Natural killer cell treated with Interleukin-12 subunit alpha and Interleukin-12 subunit beta and Interleukin-15 and Interleukin-18, amount 100 ng/mL, for 72 hours (primary cell): ENCODE data around the gene SIK1. TPM values are rescaled to one million over a fixed set of nuclear protein-coding genes. Genes with fewer than 3 reads are reported as not detected.
"Not testable (repeated sequence)": the region's sequence is repeated elsewhere in the genome, so short reads cannot be mapped to it uniquely, and the experiment has no call there.

Source experiments
- ATAC-seq, 2 donors: fragments of 150-1000 bp; cut with Tn5 transposase in 1 of 2; sonication (Bioruptor Pico), chemical (Tn5 transposase) in 1 of 2; 2 replicates each; pipeline ENCODE4 v1.10.0; 2021
- DNase-seq: peaks from one replicate; pipeline ENCODE4 v3.0.0; 2022; ENCODE audit warnings: low spot score
- H3K27ac Mint-ChIP-seq, 2 donors: 1 replicate in 1 of 2; 2 replicates in 1 of 2; pipeline ENCODE4 v1.8.0; 2022; ENCODE audit warnings: mixed read lengths in 2 of 2, mild to moderate bottlenecking in 1 of 2, moderate library complexity in 1 of 2
- H3K27me3 Mint-ChIP-seq, 2 donors: 1 replicate in 1 of 2; 2 replicates in 1 of 2; pipeline ENCODE4 v1.8.0; 2022; ENCODE audit warnings: mixed read lengths in 2 of 2
- H3K36me3 Mint-ChIP-seq: one replicate; pipeline ENCODE4 v1.8.0; 2022; ENCODE audit warnings: mixed read lengths
- H3K4me1 Mint-ChIP-seq, 2 donors: 1 replicate in 1 of 2; 2 replicates in 1 of 2; pipeline ENCODE4 v1.8.0; 2022; ENCODE audit warnings: low read depth in 2 of 2, mixed read lengths in 2 of 2, mild to moderate bottlenecking in 1 of 2
- H3K4me3 Mint-ChIP-seq: one replicate; pipeline ENCODE4 v1.8.0; 2022; ENCODE audit warnings: mixed read lengths
- H3K9me3 Mint-ChIP-seq: 2 replicates; pipeline ENCODE4 v1.8.0; 2022; ENCODE audit warnings: mixed read lengths
- total RNA-seq, 2 donors: library from RNA; stranded (reverse); gene quantifications; one replicate each; pipeline ENCODE4 v1.2.3, GENCODE V29; 2022

The SIK1 gene
- total RNA-seq, 2 donors from 2014 or later, result 2.6 to 16.0 TPM

DNA sequence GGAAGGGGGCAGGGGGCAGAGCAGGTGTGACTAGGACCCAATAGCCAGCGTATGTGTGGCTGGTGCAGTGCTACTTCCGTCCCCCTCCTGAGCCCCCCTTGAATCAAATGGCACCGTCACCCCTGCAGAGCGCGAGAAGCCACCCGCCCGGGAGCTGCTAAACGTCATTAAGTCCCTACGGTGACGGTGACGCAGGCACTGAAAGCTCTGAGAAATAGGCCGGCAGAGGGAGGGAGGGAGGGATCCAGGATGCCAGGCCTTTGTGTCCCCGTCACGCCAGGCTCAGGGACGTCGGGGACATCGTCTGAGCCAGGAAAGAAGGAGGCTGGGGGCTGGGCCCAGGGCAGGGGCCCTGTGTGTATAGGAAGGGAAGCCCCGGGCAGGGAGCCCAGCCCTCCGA is 43.6 kb downstream of the SIK1 start:
- H3K27me3 Mint-ChIP-seq, DNase-seq, H3K4me3 Mint-ChIP-seq, H3K27ac Mint-ChIP-seq, H3K4me1 Mint-ChIP-seq, H3K9me3 Mint-ChIP-seq, H3K36me3 Mint-ChIP-seq: not testable (repeated sequence)
- peak; percentile 48 to 68 for ATAC-seq

- H3K36me3 Mint-ChIP-seq, H3K9me3 Mint-ChIP-seq, DNase-seq, H3K27me3 Mint-ChIP-seq, H3K27ac Mint-ChIP-seq, H3K4me1 Mint-ChIP-seq, H3K4me3 Mint-ChIP-seq, ATAC-seq: not testable (repeated sequence)
Observed at GRCh38 chr21:43382902-43383301, 44.0 kb downstream of the SIK1 start.

- not testable (repeated sequence) for DNase-seq, H3K4me3 Mint-ChIP-seq, H3K36me3 Mint-ChIP-seq, H3K4me1 Mint-ChIP-seq, H3K27ac Mint-ChIP-seq, H3K27me3 Mint-ChIP-seq, H3K9me3 Mint-ChIP-seq
- peak in 1 of 2 donors; percentile 41 for ATAC-seq
Observed at GRCh38 chr21:43380852-43381533, 45.9 kb downstream of the SIK1 start.

GRCh38 chr21:43380337-43380736 is 46.6 kb downstream of the SIK1 start:
- H3K36me3 Mint-ChIP-seq, H3K4me3 Mint-ChIP-seq, ATAC-seq, DNase-seq, H3K4me1 Mint-ChIP-seq, H3K27me3 Mint-ChIP-seq, H3K9me3 Mint-ChIP-seq, H3K27ac Mint-ChIP-seq: not testable (repeated sequence)

GRCh38 chr21:43379626-43380122 is 47.3 kb downstream of the SIK1 start:
- not testable (repeated sequence) for H3K27ac Mint-ChIP-seq, H3K4me3 Mint-ChIP-seq, H3K9me3 Mint-ChIP-seq, H3K27me3 Mint-ChIP-seq, H3K36me3 Mint-ChIP-seq, H3K4me1 Mint-ChIP-seq, ATAC-seq, DNase-seq

GRCh38 chr21:43376478-43376882 is 50.5 kb downstream of the SIK1 start:
- Mint-ChIP-seq H3K27ac (no peak overlapping the region), H3K9me3 (no peaks in the 10 kb centered on the region), H3K4me3 (no peak overlapping the region), H3K36me3 (no peaks in the 10 kb centered on the region), H3K27me3 (no peaks in the 10 kb centered on the region), H3K4me1 (no peaks in the 10 kb centered on the region)
- ATAC-seq, result peak in 1 of 2 donors; percentile 21
- peak; percentile 12 for DNase-seq

DNA sequence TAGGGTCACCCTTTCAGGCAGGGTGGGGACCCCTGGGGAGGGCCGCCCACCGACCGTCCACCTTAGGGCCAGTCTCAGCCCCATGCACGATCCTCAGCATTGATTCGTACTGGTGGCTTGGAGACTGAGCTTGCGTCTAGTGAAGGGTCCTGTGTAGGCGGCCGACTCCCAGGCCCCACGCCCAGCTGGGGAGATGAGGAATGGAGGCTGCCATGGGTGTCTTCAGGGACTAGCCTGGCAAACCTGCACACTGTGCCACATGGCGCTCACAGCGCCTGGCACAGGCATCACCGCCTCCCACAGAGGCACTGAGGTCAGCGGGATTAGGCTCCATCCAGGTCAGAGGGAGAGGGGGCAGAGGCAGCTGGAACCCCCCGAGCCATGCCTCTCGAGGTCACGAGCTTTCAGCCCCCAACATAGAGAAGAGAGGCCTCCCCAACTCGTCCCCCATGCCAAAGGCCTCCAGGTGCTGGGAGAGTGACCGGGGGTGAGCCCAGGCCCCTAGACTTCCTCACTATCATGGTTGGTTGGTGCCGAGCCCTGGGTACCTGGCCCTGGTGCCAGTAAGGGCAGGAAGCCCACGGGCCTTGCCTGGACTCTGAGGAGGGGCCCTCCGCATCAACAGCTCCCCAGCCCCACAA is 51.0 kb downstream of the SIK1 start:
- peak in 1 of 2 donors; percentile 44 for ATAC-seq
- Mint-ChIP-seq H3K27me3 (no peaks in the 10 kb centered on the region), H3K4me1 (no peaks in the 10 kb centered on the region), H3K36me3 (no peaks in the 10 kb centered on the region), H3K9me3 (no peaks in the 10 kb centered on the region), H3K27ac (no peak overlapping the region), H3K4me3 (no peak overlapping the region)
- DNase-seq, result peak; percentile 54

DNA sequence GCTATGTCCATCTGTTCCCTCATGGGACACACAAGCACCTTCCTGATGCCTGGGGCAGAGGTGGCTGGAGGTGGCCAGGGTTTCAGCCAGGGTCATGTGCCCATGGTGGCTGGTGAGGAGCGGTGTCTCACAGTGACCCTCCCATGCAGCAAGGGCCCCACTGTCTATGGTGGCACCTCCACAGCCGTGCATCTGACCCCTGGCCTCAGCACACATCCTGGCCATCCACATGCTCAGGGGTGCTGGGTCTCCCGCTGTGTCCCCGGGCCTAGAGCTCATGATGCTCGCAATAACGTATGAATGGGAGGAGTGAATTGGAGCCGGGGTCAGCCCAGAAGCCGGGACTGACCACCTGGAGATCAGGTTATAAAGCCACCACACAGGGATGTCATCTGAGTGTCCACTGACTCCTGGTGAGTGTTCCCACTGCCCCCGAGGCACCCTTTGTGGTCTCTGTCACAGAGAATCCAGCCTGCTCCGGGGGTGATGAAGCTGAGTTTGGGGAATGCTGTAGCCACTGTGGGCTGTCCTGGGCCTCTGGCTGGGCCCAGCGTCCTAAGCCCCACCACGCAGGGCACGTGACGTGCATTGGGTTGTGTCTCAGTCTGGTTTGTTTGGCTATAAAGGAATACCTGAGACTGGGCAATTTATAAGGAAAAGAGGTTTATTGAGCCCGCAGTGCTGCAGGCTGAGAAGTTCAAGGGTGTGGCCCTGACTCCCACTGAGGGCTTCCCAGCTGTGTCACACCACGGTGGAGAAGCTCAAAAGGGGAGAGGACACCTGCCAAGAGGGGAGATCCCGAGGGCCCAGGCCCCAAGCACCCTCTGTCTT is 51.7 kb downstream of the SIK1 start:
- no peaks in the 10 kb centered on the region for H3K4me1 Mint-ChIP-seq
- H3K27ac Mint-ChIP-seq, result no peak overlapping the region
- no peaks in the 10 kb centered on the region for H3K36me3 Mint-ChIP-seq
- peak; percentile 49 for DNase-seq
- H3K4me3 Mint-ChIP-seq, result no peak overlapping the region
- H3K9me3 Mint-ChIP-seq, result no peaks in the 10 kb centered on the region
- H3K27me3 Mint-ChIP-seq, result no peaks in the 10 kb centered on the region
- ATAC-seq, result no peak

GRCh38 chr21:43374228-43374885 is 52.6 kb downstream of the SIK1 start:
- Mint-ChIP-seq H3K4me1 (no peaks in the 10 kb centered on the region), H3K27me3 (no peaks in the 10 kb centered on the region), H3K36me3 (no peaks in the 10 kb centered on the region), H3K4me3 (no peak overlapping the region), H3K27ac (no peak overlapping the region), H3K9me3 (no peaks in the 10 kb centered on the region)
- peak; percentile 57 for DNase-seq
- peak; percentile 21 to 41 for ATAC-seq

DNA sequence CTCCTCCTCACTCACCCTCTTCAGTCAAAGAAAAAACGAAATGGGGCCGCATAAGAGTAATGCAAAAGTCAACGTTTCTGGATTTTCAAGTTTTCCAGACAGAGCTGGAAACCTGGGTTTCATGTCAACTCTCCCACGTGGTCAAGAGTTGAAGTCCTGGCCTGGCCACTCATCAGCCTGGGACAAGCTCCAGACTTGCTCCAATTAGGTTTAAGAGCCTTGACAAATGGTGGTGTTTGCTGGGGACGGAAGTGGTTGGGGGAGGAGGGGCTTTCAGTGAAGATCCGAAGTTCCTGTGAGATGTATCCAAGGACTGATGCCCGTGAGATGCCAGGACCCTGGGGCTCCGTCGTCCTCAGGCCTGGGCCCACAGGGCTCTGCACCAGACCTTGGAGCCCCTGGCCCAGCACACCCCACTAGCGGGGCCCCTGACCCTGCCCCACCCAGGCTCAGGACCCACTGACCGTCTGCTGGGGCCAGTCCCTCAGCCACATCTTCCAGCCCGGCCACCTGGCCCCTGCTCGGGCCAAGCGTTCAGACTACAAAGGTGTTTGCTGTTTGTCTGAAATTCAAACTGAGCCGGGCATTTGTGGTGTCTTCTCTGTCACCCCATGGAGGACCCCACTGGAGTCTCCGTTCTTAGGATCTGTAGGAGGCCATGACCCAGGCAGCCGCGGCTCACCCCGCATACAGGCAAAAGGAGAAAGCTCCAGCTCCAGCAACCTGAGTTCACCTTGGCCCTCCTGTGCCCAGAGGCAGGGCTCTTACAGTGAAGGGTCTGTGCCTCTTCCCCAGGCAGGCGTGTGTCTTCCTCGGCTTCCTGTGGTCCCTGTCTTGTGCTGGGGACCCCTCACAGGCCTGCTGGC is 53.3 kb downstream of the SIK1 start:
- ATAC-seq, result peak in 1 of 2 donors; percentile 3
- Mint-ChIP-seq H3K27ac (no peak overlapping the region), H3K4me3 (no peak overlapping the region), H3K9me3 (no peaks in the 10 kb centered on the region), H3K36me3 (no peaks in the 10 kb centered on the region), H3K4me1 (peaks cover 2 to 6% of the 10 kb centered on the region in 2 donors), H3K27me3 (no peaks in the 10 kb centered on the region)
- peak; percentile 51 for DNase-seq

DNA sequence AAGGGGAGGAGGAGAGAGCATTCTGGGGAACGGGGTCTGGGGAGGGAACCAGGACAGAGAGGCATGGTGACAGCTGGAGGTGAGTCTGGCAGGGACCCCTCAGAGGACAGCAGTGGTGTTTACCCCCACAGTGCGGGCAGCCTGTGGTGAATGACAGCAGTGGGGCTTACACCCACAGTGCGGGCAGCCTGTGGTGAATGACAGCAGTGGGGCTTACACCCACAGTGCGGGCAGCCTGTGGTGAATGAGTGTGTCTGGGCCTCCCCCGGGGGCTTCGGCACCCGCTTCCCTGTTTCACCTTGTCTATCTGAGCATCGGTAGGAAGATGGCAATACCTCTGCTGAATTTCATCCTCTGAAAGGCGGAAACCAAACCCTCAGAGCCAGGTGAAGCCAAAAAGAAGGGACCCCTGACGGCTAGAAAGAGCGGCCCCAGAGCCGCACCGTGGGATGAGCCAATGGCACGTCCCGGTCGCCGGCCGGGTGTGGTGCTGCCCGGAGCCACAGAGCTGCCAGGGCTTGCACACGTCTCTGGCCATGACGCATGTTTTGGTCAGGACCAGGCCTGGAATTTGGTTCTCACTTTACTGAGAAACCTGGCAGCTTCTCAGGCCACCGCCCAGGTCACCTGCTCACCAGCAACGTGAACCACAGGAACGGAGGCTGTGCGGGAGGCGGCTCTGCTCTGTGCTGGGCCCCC is 54.1 kb downstream of the SIK1 start:
- Mint-ChIP-seq H3K4me1 (peaks cover 2 to 6% of the 10 kb centered on the region in 2 donors), H3K27ac (no peak overlapping the region), H3K36me3 (no peaks in the 10 kb centered on the region), H3K4me3 (no peak overlapping the region), H3K27me3 (peaks cover 0 to 2% of the 10 kb centered on the region in 2 donors), H3K9me3 (no peaks in the 10 kb centered on the region)
- DNase-seq (peak; percentile 37), ATAC-seq (no peak)

DNA sequence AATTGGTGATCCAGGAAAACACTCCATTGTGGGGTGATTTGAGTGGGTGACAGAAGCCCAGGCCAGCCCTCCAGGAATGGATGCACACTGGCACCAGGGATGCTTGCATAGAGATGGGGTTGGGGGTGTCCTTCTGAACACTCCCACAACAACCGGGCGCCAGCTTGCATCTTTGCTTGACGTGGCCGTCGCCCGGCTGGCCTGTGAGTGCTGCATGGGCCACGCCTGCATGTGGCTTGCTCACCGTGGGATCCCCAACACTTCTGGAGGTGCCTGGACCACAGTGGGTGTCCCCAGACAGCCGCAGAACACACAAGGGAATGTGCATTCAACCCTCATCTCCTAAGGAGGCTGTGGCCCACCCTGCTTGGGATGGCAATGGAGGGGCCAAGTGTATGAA is 55.1 kb downstream of the SIK1 start:
- peaks cover 2 to 6% of the 10 kb centered on the region in 2 donors for H3K4me1 Mint-ChIP-seq
- no peak overlapping the region for H3K27ac Mint-ChIP-seq
- H3K4me3 Mint-ChIP-seq, result no peak overlapping the region
- no peaks in the 10 kb centered on the region for H3K9me3 Mint-ChIP-seq
- DNase-seq, result peak; percentile 54
- H3K27me3 Mint-ChIP-seq, result peaks cover 0 to 2% of the 10 kb centered on the region in 2 donors
- ATAC-seq, result no peak
- H3K36me3 Mint-ChIP-seq, result no peaks in the 10 kb centered on the region
